SK-N-SH (cell line): ENCODE measurements around the gene MRPS22. TPM values are rescaled to one million over a fixed set of nuclear protein-coding genes. Genes with fewer than 3 reads are reported as not detected.

Source experiments
- CTCF ChIA-PET: fragments of 300-600, 350-600 bp; formaldehyde crosslinking; extraction: SDS; loops from one replicate; lab custom pipeline; 2021; lab: Yijun Ruan, JAX
- POLR2A ChIA-PET: fragments of 350-600 bp; sonication (Branson Sonifier 250); formaldehyde crosslinking; extraction: SDS; loops from one replicate; lab custom pipeline; 2020; ENCODE audit warnings: antibody characterized with exemption, inconsistent platforms; lab: Yijun Ruan, JAX
- DNase-seq: peaks from one replicate; pipeline ENCODE4 v3.0.0; 2012
- H2AFZ ChIP-seq: fragments of 200-600 bp; sonication (generic); 2 replicates; pipeline ENCODE4 v1.8.1; 2016; ENCODE audit warnings: antibody characterized with exemption, mild to moderate bottlenecking, low read depth
- H3F3A ChIP-seq: fragments of 200-600 bp; sonication (generic); replicated peaks from 2 replicates; pipeline ENCODE3; 2016; ENCODE audit warnings: antibody characterized with exemption, mild to moderate bottlenecking; ENCODE audit not compliant: insufficient read depth
- H3K27ac ChIP-seq, 2 experiments: fragments of 200-500 bp in 1 of 2; fragments of 200-600 bp in 1 of 2; sonication (Bioruptor generic) in 1 of 2; sonication (generic), shearing (Covaris generic) in 1 of 2; 2 replicates each; pipeline versions ENCODE4 v1.5.1 to v1.6.1; 2014 to 2016; ENCODE audit warnings: low read depth in 2 of 2, inconsistent platforms in 1 of 2, low read length in 1 of 2, mild to moderate bottlenecking in 1 of 2, mixed read lengths in 1 of 2
- H3K27me3 ChIP-seq: fragments of 200-600 bp; sonication (generic), shearing (Covaris generic); 2 replicates; pipeline ENCODE4 v1.6.1; 2016; ENCODE audit warnings: mixed run types; ENCODE audit not compliant: insufficient read depth
- H3K36me3 ChIP-seq, 2 experiments: fragments of 200-500 bp in 1 of 2; fragments of 200-600 bp in 1 of 2; sonication (Bioruptor generic) in 1 of 2; sonication (generic) in 1 of 2; replicated peaks in 1 of 2; 2 replicates each; pipeline versions ENCODE3 to v1.5.1; 2014 to 2016; ENCODE audit warnings: low read length in 1 of 2, mild to moderate bottlenecking in 1 of 2; ENCODE audit not compliant: insufficient read depth in 2 of 2, control insufficient read depth in 1 of 2
- H3K4me1 ChIP-seq, 2 experiments: fragments of 200-500 bp in 1 of 2; fragments of 200-600 bp in 1 of 2; sonication (Bioruptor generic) in 1 of 2; sonication (generic), shearing (Covaris generic) in 1 of 2; 2 replicates each; pipeline versions ENCODE4 v1.5.1 to v1.6.1; 2014 to 2016; ENCODE audit warnings: low read depth in 1 of 2, low read length in 1 of 2, mixed run types in 1 of 2; ENCODE audit not compliant: insufficient read depth in 2 of 2, control insufficient read depth in 1 of 2
- H3K4me2 ChIP-seq: fragments of 200-600 bp; sonication (generic), shearing (Covaris generic); 2 replicates; pipeline ENCODE4 v1.6.1; 2017; ENCODE audit warnings: mixed run types
- H3K4me3 ChIP-seq, 2 experiments: fragments of 200-500 bp in 1 of 2; fragments of 200-600 bp in 1 of 2; sonication (Bioruptor generic) in 1 of 2; sonication (generic), shearing (Covaris generic) in 1 of 2; 2 replicates each; pipeline versions ENCODE4 v1.5.1 to v1.8.1; 2014 to 2016; ENCODE audit warnings: low read depth in 2 of 2, inconsistent platforms in 1 of 2, low read length in 1 of 2, mild to moderate bottlenecking in 1 of 2, mixed read lengths in 1 of 2, moderate library complexity in 1 of 2
- H3K79me2 ChIP-seq: fragments of 200-600 bp; sonication (generic); 2 replicates; pipeline ENCODE4 v1.8.1; 2017; ENCODE audit warnings: mild to moderate bottlenecking; ENCODE audit not compliant: insufficient read depth
- H3K9ac ChIP-seq: fragments of 200-600 bp; sonication (generic); 2 replicates; pipeline ENCODE4 v1.6.1; 2017; ENCODE audit warnings: mixed run types
- H3K9me2 ChIP-seq: fragments of 200-600 bp; sonication (generic); 2 replicates; pipeline ENCODE4 v1.6.1; 2017; ENCODE audit warnings: mixed run types
- H3K9me3 ChIP-seq: fragments of 200-600 bp; sonication (generic); 2 replicates; pipeline ENCODE4 v1.6.1; 2017; ENCODE audit warnings: mixed run types, mild to moderate bottlenecking, moderate library complexity
- H4K20me1 ChIP-seq: fragments of 200-600 bp; sonication (generic); 2 replicates; pipeline ENCODE4 v1.6.1; 2017; ENCODE audit warnings: mild to moderate bottlenecking, mixed run types; ENCODE audit not compliant: insufficient read depth
- CTCF ChIP-seq: fragments of 200-600 bp; sonication (generic); IDR thresholded peaks from 2 replicates; pipeline ENCODE4 v1.6.1; 2017; ENCODE audit warnings: antibody characterized with exemption, mild to moderate bottlenecking, moderate library complexity
- EZH2phosphoT487 ChIP-seq: fragments of 200-600 bp; sonication (generic); IDR thresholded peaks from 2 replicates; pipeline ENCODE4 v1.6.1; 2017; ENCODE audit warnings: low read depth, mixed run types, mild to moderate bottlenecking, antibody characterized with exemption, moderate library complexity, borderline replicate concordance
- FOSL2 ChIP-seq: IDR thresholded peaks from 2 replicates; pipeline ENCODE4 v1.4.0; 2012; ENCODE audit warnings: low read depth, mild to moderate bottlenecking, moderate library complexity, borderline replicate concordance
- MEF2A ChIP-seq: IDR thresholded peaks from 2 replicates; pipeline ENCODE4 v1.4.0; 2012; ENCODE audit warnings: low read depth, borderline replicate concordance
- MXI1 ChIP-seq: IDR thresholded peaks from 2 replicates; pipeline ENCODE4 v1.6.1; 2012; ENCODE audit warnings: mild to moderate bottlenecking, low read depth, low read length, improper control_type of control experiment
- NFIC ChIP-seq: IDR thresholded peaks from 2 replicates; pipeline ENCODE4 v1.4.0; 2012; ENCODE audit warnings: borderline replicate concordance
- RFX5 ChIP-seq: IDR thresholded peaks from 2 replicates; pipeline ENCODE4 v1.6.1; 2012; ENCODE audit warnings: mild to moderate bottlenecking, improper control_type of control experiment, low read length
- TEAD4 ChIP-seq: IDR thresholded peaks from 2 replicates; pipeline ENCODE4 v1.4.0; 2012; ENCODE audit warnings: mild to moderate bottlenecking, borderline replicate concordance; ENCODE audit not compliant: insufficient read depth
- USF2 ChIP-seq: fragments of 150-350 bp; IDR thresholded peaks from 2 replicates; pipeline ENCODE4 v1.6.1; 2017; ENCODE audit warnings: antibody characterized with exemption, low read length, low read depth, borderline replicate concordance
- WGBS: methylation state at CpG from one replicate; pipeline ENCODE4 v1.1.6; 2017; ENCODE audit warnings: low lambda C conversion rate; 5-methylcytosine and 5-hydroxymethylcytosine counted together
- polyA plus RNA-seq, 3 experiments: library from polyadenylated mRNA; depleted of rRNA; stranded (reverse); fragments of >200 nt; gene quantifications; 2 replicates each; pipeline ENCODE4 v1.2.3, GENCODE V29; 2012
- TF ChIP-seq, protein P1 (sequence below): IDR thresholded peaks from 2 replicates; pipeline ENCODE4 v1.4.0; 2012; ENCODE audit warnings: low read depth, borderline replicate concordance
- TF ChIP-seq, protein P2 (sequence below): IDR thresholded peaks from 2 replicates; pipeline ENCODE4; 2012
- TF ChIP-seq, protein P3 (sequence below): IDR thresholded peaks from 2 replicates; pipeline ENCODE4 v1.6.1; 2012; ENCODE audit warnings: mild to moderate bottlenecking, low read depth, low read length, moderate library complexity

MRPS22 gene
- polyA plus RNA-seq, 1 of the 3 experiments (the other 2 are of a cell fraction) = 50.6 TPM

DNA sequence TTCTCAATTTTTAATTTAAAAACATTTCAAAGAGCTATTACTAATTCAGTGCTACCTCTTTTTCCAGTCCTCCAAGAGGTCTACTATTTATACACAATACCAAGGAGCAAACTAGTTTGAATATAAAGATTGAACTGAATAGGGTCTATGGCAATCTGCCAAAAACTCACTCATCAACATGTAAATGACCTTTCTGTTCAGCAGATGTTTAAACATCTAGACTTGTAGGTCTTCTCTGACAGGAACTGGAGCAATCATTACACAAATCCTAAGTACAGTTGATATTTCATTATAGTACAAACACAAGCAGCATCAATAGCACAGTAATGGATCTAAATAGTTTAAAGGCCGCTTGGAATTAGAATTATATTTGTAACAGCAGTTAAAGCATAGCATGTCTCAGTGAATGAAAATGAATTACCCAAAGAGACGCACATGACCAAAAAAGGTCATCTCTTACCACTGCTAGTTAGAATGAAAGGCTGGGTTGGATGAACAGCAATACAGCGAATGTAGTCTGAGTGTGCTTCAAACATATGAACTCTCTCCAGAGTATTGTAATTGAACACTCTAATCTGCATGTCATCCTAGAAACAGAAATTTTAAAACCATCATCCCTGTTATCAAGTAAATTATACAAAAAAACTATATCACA lies 34.9 kb downstream of the MRPS22 start:
- Histone ChIP-seq H2AFZ (no peak overlapping the region), H3K4me1 (peaks cover 0 to 4% of the 10 kb centered on the region in 2 experiments; a peak in 1 of 4 replicates), H3K27me3 (no peaks in the 10 kb centered on the region), H4K20me1 (peaks cover 54% of the 10 kb centered on the region), H3K79me2 (peaks cover 77% of the 10 kb centered on the region), H3F3A (no peaks in the 10 kb centered on the region)
- DNase-seq = peak; percentile 22
- POLR2A ChIA-PET = no interaction called here
- WGBS = 84% methylated on average over 3 of the region's 3 CpGs
- TF ChIP-seq MXI1 = no peak
- 0 out of 2 replicates have a peak, but pooled peaks have one; percentile 10 for TF ChIP-seq NFIC
- TF ChIP-seq, all 33 proteins: peak for 1
- Histone ChIP-seq H3K36me3 (peaks cover 90 to 91% of the 10 kb centered on the region in 2 experiments), H3K4me3 (no peak overlapping the region), H3K9me2 (no peaks in the 10 kb centered on the region), H3K4me2 (no peak overlapping the region), H3K9ac (no peak overlapping the region), H3K9me3 (no peaks in the 10 kb centered on the region), H3K27ac (no peak overlapping the region; a peak in 2 of 4 replicates)
- CTCF ChIA-PET = interaction anchor here (2.1 kb wide), 1 partner anchor 24 kb away, joined by 7 read pairs; no protein-coding TSS in a partner anchor

DNA sequence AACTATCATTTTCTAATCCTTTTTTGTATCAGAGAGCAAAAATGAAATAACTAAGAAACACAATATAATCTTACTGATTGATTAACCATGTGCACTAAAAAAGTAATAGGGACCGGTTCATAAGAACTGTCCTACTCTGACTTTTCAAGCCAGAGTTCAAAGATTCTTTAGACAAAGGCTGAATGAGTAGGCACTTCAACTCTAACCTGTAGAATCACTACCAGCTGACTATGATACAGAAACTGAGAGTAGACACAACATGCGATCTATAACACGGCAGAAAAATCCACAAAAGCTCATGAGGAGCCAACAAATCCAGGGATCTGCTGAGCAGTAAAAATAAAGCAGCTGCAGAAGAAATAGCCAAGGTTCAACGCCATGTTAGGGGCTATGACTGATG lies 36.8 kb downstream of the MRPS22 start:
- H3K36me3 ChIP-seq = peaks cover 84 to 86% of the 10 kb centered on the region in 2 experiments
- no peak overlapping the region for H2AFZ ChIP-seq
- no peak overlapping the region for H3K4me3 ChIP-seq
- 96% methylated on average over 4 of the region's 4 CpGs for WGBS
- no peaks in the 10 kb centered on the region for H3K9me2 ChIP-seq
- peaks cover 0 to 4% of the 10 kb centered on the region in 2 experiments; a peak in 1 of 4 replicates for H3K4me1 ChIP-seq
- no peak overlapping the region for H3K4me2 ChIP-seq
- no peak for DNase-seq
- no peak overlapping the region for H3K9ac ChIP-seq
- peaks cover 72% of the 10 kb centered on the region for H4K20me1 ChIP-seq
- no peaks in the 10 kb centered on the region for H3F3A ChIP-seq
- peaks cover 93% of the 10 kb centered on the region for H3K79me2 ChIP-seq
- ChIA-PET POLR2A (no interaction called here), CTCF (no interaction called here)
- no peak overlapping the region for H3K27ac ChIP-seq
- no peak for TF ChIP-seq USF2
- TF ChIP-seq, protein P1, sequence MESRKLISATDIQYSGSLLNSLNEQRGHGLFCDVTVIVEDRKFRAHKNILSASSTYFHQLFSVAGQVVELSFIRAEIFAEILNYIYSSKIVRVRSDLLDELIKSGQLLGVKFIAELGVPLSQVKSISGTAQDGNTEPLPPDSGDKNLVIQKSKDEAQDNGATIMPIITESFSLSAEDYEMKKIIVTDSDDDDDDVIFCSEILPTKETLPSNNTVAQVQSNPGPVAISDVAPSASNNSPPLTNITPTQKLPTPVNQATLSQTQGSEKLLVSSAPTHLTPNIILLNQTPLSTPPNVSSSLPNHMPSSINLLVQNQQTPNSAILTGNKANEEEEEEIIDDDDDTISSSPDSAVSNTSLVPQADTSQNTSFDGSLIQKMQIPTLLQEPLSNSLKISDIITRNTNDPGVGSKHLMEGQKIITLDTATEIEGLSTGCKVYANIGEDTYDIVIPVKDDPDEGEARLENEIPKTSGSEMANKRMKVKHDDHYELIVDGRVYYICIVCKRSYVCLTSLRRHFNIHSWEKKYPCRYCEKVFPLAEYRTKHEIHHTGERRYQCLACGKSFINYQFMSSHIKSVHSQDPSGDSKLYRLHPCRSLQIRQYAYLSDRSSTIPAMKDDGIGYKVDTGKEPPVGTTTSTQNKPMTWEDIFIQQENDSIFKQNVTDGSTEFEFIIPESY = no peak
- no peak for TF ChIP-seq TEAD4
- no peak for TF ChIP-seq RFX5
- TF ChIP-seq MEF2A = no peak
- no peak for TF ChIP-seq FOSL2
- TF ChIP-seq, protein P2, sequence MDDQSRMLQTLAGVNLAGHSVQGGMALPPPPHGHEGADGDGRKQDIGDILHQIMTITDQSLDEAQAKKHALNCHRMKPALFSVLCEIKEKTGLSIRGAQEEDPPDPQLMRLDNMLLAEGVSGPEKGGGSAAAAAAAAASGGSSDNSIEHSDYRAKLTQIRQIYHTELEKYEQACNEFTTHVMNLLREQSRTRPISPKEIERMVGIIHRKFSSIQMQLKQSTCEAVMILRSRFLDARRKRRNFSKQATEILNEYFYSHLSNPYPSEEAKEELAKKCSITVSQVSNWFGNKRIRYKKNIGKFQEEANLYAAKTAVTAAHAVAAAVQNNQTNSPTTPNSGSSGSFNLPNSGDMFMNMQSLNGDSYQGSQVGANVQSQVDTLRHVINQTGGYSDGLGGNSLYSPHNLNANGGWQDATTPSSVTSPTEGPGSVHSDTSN = no peak
- TF ChIP-seq, protein P3, sequence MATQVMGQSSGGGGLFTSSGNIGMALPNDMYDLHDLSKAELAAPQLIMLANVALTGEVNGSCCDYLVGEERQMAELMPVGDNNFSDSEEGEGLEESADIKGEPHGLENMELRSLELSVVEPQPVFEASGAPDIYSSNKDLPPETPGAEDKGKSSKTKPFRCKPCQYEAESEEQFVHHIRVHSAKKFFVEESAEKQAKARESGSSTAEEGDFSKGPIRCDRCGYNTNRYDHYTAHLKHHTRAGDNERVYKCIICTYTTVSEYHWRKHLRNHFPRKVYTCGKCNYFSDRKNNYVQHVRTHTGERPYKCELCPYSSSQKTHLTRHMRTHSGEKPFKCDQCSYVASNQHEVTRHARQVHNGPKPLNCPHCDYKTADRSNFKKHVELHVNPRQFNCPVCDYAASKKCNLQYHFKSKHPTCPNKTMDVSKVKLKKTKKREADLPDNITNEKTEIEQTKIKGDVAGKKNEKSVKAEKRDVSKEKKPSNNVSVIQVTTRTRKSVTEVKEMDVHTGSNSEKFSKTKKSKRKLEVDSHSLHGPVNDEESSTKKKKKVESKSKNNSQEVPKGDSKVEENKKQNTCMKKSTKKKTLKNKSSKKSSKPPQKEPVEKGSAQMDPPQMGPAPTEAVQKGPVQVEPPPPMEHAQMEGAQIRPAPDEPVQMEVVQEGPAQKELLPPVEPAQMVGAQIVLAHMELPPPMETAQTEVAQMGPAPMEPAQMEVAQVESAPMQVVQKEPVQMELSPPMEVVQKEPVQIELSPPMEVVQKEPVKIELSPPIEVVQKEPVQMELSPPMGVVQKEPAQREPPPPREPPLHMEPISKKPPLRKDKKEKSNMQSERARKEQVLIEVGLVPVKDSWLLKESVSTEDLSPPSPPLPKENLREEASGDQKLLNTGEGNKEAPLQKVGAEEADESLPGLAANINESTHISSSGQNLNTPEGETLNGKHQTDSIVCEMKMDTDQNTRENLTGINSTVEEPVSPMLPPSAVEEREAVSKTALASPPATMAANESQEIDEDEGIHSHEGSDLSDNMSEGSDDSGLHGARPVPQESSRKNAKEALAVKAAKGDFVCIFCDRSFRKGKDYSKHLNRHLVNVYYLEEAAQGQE = no peak
- no peak for TF ChIP-seq EZH2phosphoT487
- TF ChIP-seq CTCF = no peak
- no peaks in the 10 kb centered on the region for H3K9me3 ChIP-seq
- H3K27me3 ChIP-seq = no peaks in the 10 kb centered on the region
